Common myeloid progenitor, CD34-positive (primary cell): Measurements from ENCODE around the gene ZNF740.

ENCODE experiments used
- CTCF ChIA-PET: fragments of 350-600 bp; sonication (Branson Sonifier 250); formaldehyde crosslinking; loops from one replicate; lab custom pipeline; 2021; ENCODE audit warnings: antibody characterized with exemption; lab: Charles Lee
- POLR2A ChIA-PET: fragments of 350-600 bp; sonication (Branson Sonifier 250); formaldehyde crosslinking; loops from one replicate; lab custom pipeline; 2021; ENCODE audit warnings: antibody characterized with exemption; lab: Charles Lee
- DNase-seq, 3 donors: peaks; one replicate each; pipeline versions ENCODE4 v3.0.0 to v3.0.0-alpha.2; 2013
- H3K27ac ChIP-seq, 2 experiments: 1 replicate in 1 of 2; 2 replicates in 1 of 2; pipeline ENCODE4 v1.7.0; 2013; ENCODE audit warnings: inconsistent platforms in 2 of 2, low read length in 2 of 2, mild to moderate bottlenecking in 2 of 2, low read depth in 1 of 2, moderate library complexity in 1 of 2; ENCODE audit not compliant: severe bottlenecking in 2 of 2, insufficient read depth in 1 of 2, poor library complexity in 1 of 2
- H3K27me3 ChIP-seq, 5 experiments: replicated peaks in 2 of 5; 1 replicate in 3 of 5; 2 replicates in 2 of 5; pipeline versions ENCODE4 v1.6.1 to v1.7.0; 2013; ENCODE audit warnings: low read length in 4 of 5, mild to moderate bottlenecking in 2 of 5, moderate library complexity in 2 of 5, inconsistent platforms in 1 of 5; ENCODE audit not compliant: insufficient read depth in 5 of 5, control insufficient read depth in 4 of 5
- H3K36me3 ChIP-seq, 4 experiments: 1 replicate in 2 of 4; 2 replicates in 2 of 4; pipeline versions ENCODE4 v1.6.1 to v1.7.0; 2013; ENCODE audit warnings: low read length in 3 of 4, control low read depth in 1 of 4, mild to moderate bottlenecking in 1 of 4; ENCODE audit not compliant: control insufficient read depth in 4 of 4, insufficient read depth in 4 of 4
- H3K4me1 ChIP-seq, 4 experiments: 1 replicate in 3 of 4; 2 replicates in 1 of 4; pipeline versions ENCODE4 v1.6.1 to v1.7.1; 2013; ENCODE audit warnings: low read length in 3 of 4, mild to moderate bottlenecking in 3 of 4, control low read depth in 1 of 4, inconsistent platforms in 1 of 4, moderate library complexity in 1 of 4; ENCODE audit not compliant: control insufficient read depth in 4 of 4, insufficient read depth in 4 of 4; ENCODE audit errors: control extremely low read depth in 1 of 4
- H3K4me3 ChIP-seq, 7 experiments: 1 replicate in 4 of 7; 2 replicates in 3 of 7; pipeline versions ENCODE4 v1.5.1 to v1.7.0; 2013; ENCODE audit warnings: mild to moderate bottlenecking in 7 of 7, low read length in 6 of 7, moderate library complexity in 6 of 7, inconsistent platforms in 2 of 7, low read depth in 2 of 7, control low read depth in 1 of 7; ENCODE audit not compliant: insufficient read depth in 4 of 7, control insufficient read depth in 1 of 7; ENCODE audit errors: extremely low read depth in 1 of 7
- H3K9me3 ChIP-seq, 5 experiments: 1 replicate in 4 of 5; 2 replicates in 1 of 5; pipeline versions ENCODE4 v1.6.1 to v1.7.1; 2013; ENCODE audit warnings: low read length in 4 of 5, mild to moderate bottlenecking in 2 of 5, inconsistent platforms in 1 of 5, low read depth in 1 of 5, moderate library complexity in 1 of 5; ENCODE audit not compliant: control insufficient read depth in 4 of 5, insufficient read depth in 2 of 5; ENCODE audit errors: control extremely low read depth in 1 of 5
- WGBS: methylation state at CpG from one replicate; pipeline ENCODE4 v1.1.5; 2013; ENCODE audit not compliant: insufficient coverage; 5-methylcytosine and 5-hydroxymethylcytosine counted together

ZNF740 gene

DNA sequence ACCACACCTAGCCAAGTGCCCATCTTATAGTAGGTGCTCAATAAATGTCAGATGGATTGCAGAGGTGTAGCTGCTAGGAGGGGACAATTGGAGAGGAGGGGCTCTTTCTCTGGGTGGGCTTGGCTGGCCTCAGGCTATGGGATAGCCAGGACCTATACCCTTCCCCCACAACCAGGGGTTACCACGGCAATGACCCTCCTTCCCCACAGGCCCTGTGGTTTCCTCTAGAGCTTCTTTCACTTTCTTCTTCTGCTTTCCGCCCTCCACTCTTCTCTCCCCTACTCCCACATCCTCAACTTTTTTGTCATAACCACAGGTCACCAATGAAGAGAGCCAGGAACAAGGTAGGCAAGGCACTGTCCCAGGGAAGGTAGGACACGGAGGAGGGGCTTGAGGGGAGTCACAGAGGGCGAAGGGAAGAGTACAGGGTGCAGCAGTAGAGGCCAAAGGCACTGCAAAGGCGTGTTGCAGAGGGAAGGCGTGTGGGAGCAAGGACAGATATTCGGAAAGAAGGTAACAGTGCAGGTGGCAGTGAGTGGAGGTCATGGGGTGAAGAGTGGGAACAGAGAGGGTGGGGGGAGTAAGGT lies 28.4 kb downstream of the ZNF740 start:
- peaks cover 0 to 5% (median 2%) of the 10 kb centered on the region in 4 experiments for H3K36me3 ChIP-seq
- 24% methylated on average over 6 of the region's 7 CpGs for WGBS
- peak overlapping the region in 6 of 7 experiments; percentile 32 to 78 (median 66) for H3K4me3 ChIP-seq
- ChIA-PET CTCF (interaction anchor here (0.7 to 18.0 kb wide), 13 partner anchors 9 to 162 kb away, joined by 3 to 399 read pairs (median 10); partner anchors contain the start of genes AAAS, ESPL1, MYG1 and PFDN5), POLR2A (interaction anchor here (0.6 kb wide), 1 partner anchor 36 kb away, joined by 4 read pairs; no protein-coding TSS in a partner anchor)
- H3K27ac ChIP-seq, result peak overlapping the region; percentile 58 to 74
- no peaks in the 10 kb centered on the region for H3K27me3 ChIP-seq
- peak in 2 of 3 donors; percentile 74 for DNase-seq
- peaks cover 9 to 58% (median 42%) of the 10 kb centered on the region in 4 experiments for H3K4me1 ChIP-seq
- H3K9me3 ChIP-seq, result no peaks in the 10 kb centered on the region

- no peak overlapping the region for H3K27ac ChIP-seq
- H3K36me3 ChIP-seq, result peaks cover 0 to 5% (median 2%) of the 10 kb centered on the region in 4 experiments
- H3K4me3 ChIP-seq, result no peak overlapping the region
- POLR2A ChIA-PET, result no interaction called here
- WGBS, result 93% methylated on average over 2 of the region's 4 CpGs
- CTCF ChIA-PET, result interaction anchor here (1.4 to 18.0 kb wide), 11 partner anchors 11 to 135 kb away, joined by 5 to 399 read pairs (median 35); partner anchors contain the start of genes AAAS, CSAD, ESPL1 and MYG1
- no peaks in the 10 kb centered on the region for H3K27me3 ChIP-seq
- H3K4me1 ChIP-seq, result peaks cover 9 to 65% (median 53%) of the 10 kb centered on the region in 4 experiments
- DNase-seq, result no peak
- no peaks in the 10 kb centered on the region for H3K9me3 ChIP-seq
Observed at GRCh38 chr12:53210843-53211242, 30.3 kb downstream of the ZNF740 start.

- 89% methylated on average over 10 of the region's 13 CpGs for WGBS
Observed at GRCh38 chr12:53211476-53212381, 31.2 kb downstream of the ZNF740 start.

GRCh38 chr12:53212931-53213330 lies 32.4 kb downstream of the ZNF740 start:
- Histone ChIP-seq H3K9me3 (no peaks in the 10 kb centered on the region), H3K36me3 (peaks cover 0 to 5% (median 2%) of the 10 kb centered on the region in 4 experiments), H3K4me1 (peaks cover 5 to 65% (median 55%) of the 10 kb centered on the region in 4 experiments), H3K27me3 (no peaks in the 10 kb centered on the region), H3K4me3 (no peak overlapping the region), H3K27ac (no peak overlapping the region)
- no peak for DNase-seq
- POLR2A ChIA-PET, result interaction anchor here (1.0 kb wide), 1 partner anchor 39 kb away, joined by 3 read pairs; a partner anchor contains a TSS
- 67% methylated on average over 11 of the region's 12 CpGs for WGBS
- CTCF ChIA-PET, result interaction anchor here (0.8 to 18.0 kb wide), 15 partner anchors 13 to 303 kb away, joined by 3 to 399 read pairs (median 23); partner anchors contain the start of genes AAAS, CSAD, ESPL1 and MYG1

More at GRCh38 chr12:53211476-53212381, 31.2 kb downstream of the ZNF740 start:
- Histone ChIP-seq H3K4me3 (no peak overlapping the region), H3K27ac (no peak overlapping the region), H3K27me3 (no peaks in the 10 kb centered on the region), H3K9me3 (no peaks in the 10 kb centered on the region), H3K36me3 (peaks cover 0 to 5% (median 2%) of the 10 kb centered on the region in 4 experiments), H3K4me1 (peaks cover 8 to 65% (median 53%) of the 10 kb centered on the region in 4 experiments)
- DNase-seq, result no peak
- CTCF ChIA-PET, result interaction anchor here (0.9 to 18.0 kb wide), 17 partner anchors 12 to 204 kb away, joined by 3 to 399 read pairs (median 18); partner anchors contain the start of genes AAAS, CSAD, ESPL1 and MYG1
- POLR2A ChIA-PET, result no interaction called here

DNA sequence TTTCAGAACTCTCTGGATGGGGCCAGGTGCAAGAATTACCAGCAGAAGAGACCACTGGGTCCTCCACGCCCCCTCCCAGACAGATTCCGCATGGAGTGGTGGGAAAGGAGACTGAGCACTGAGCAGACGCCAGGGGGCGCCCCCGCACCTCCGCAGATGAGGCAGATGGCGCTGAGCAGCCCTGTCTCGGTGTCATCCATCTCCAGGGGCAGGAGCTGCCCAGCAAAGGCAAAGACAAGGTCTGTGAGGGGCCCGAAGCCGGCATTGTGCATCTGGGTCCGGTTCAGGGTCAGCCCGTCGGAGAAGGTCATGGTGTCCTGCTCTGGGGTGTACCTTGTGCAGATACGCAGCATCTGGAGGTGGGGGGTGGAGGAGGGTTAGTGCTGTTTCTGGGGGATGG lies 32.8 kb downstream of the ZNF740 start:
- Histone ChIP-seq H3K27me3 (no peaks in the 10 kb centered on the region), H3K9me3 (no peaks in the 10 kb centered on the region), H3K27ac (no peak overlapping the region), H3K36me3 (peaks cover 0 to 5% (median 2%) of the 10 kb centered on the region in 4 experiments), H3K4me1 (peaks cover 2 to 65% (median 55%) of the 10 kb centered on the region in 4 experiments), H3K4me3 (no peak overlapping the region)
- DNase-seq, result peak; percentile 78 to 86 (median 82)
- ChIA-PET CTCF (interaction anchor here (0.6 to 18.0 kb wide), 17 partner anchors 10 to 302 kb away, joined by 3 to 399 read pairs (median 16); partner anchors contain the start of genes AAAS, CSAD, ESPL1 and MYG1), POLR2A (interaction anchor here (0.6 to 1.0 kb wide), 2 partner anchors 38 to 327 kb away, joined by 3 read pairs; a partner anchor contains a TSS)
- 9% methylated on average over 11 of the region's 14 CpGs for WGBS

GRCh38 chr12:53214221-53214620 lies 33.7 kb downstream of the ZNF740 start:
- Histone ChIP-seq H3K27ac (no peak overlapping the region), H3K4me3 (no peak overlapping the region), H3K4me1 (peaks cover 0 to 65% (median 52%) of the 10 kb centered on the region in 4 experiments), H3K9me3 (no peaks in the 10 kb centered on the region), H3K36me3 (peaks cover 0 to 5% (median 2%) of the 10 kb centered on the region in 4 experiments), H3K27me3 (no peaks in the 10 kb centered on the region)
- POLR2A ChIA-PET, result interaction anchor here (1.7 kb wide), 1 partner anchor 53 kb away, joined by 5 read pairs; the partner anchor contains the start of gene ESPL1
- 97% methylated on average over 5 of the region's 5 CpGs for WGBS
- CTCF ChIA-PET, result interaction anchor here (1.0 to 18.0 kb wide), 16 partner anchors 9 to 181 kb away, joined by 3 to 399 read pairs (median 12); partner anchors contain the start of genes AAAS, ESPL1, MYG1 and PFDN5
- no peak for DNase-seq
